ENCODE results near the gene SUPT6H.

SUPT6H gene

DNA sequence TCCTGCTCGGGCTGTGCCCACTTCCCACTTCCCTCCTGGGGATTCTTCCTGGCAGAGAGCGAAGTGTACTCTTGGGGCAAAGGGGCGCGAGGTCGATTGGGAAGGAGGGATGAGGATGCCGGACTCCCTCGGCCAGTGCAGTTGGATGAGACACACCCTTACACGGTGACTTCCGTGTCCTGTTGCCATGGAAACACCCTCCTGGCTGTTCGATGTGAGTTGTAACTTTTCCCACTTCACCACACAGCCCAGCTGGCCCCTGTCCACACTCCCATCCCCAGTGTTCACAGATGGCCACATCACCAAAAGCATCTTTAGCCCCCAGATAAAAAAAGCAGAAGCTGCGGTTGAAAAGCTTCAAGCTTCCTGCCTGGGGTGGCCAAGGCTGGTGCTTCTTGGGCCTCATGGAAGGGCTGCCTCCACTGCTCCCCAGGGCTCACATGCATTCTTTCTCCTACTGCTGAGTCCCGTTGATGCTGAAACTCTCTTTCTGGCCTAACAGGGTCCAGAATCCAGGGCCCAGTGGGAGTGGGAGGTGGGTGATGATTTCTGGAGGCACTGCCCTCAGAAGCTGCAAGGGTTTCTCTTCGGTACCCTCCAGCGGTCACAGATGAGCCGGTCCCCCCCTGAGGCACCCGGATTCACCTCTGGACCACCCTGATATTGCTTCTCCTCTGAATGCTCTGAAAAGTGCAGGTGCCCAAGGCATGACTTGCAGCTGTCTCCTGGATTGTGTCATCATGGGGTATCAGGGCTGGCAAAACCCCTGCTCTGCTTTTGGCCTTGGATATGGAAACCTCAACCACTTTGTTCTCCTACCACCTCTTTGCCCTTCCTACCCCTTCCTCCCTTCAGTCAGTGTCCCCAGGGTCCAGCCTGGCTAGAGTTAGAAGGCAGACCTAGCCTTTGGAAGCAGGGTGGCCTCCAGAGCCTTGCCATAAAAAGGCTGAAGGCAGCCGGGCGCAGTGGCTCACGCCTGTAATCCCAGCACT, 79.6 kb downstream of the SUPT6H start:
- Mint-ChIP-seq H3K4me3 (no peak overlapping the region), H3K27ac (peak overlapping the region; percentile 36), H3K27me3 (no peaks in the 10 kb centered on the region), H3K36me3 (ENCODE audit: low read depth) (peaks cover 39% of the 10 kb centered on the region), H3K9me3 (no peaks in the 10 kb centered on the region), H3K4me1 (ENCODE audit: low read depth) (peaks cover 50% of the 10 kb centered on the region)

GRCh38 chr17:28743243-28744103, 81.5 kb downstream of the SUPT6H start, which contains the start of gene TRAF4:
Gene TRAF4 (plus strand): TSS chr17:28744011. CDS start chr17:28744113, 102 bp downstream.
- H3K27me3 Mint-ChIP-seq, result no peaks in the 10 kb centered on the region
- H3K27ac Mint-ChIP-seq, result peak within 1 kb of the TSS; percentile 91
- peak within 1 kb of the TSS; percentile 95 for H3K4me3 Mint-ChIP-seq
- no peaks in the 10 kb centered on the region for H3K9me3 Mint-ChIP-seq
- H3K36me3 Mint-ChIP-seq (ENCODE audit: low read depth), result peaks cover 43% of the 10 kb centered on the region
- peaks cover 50% of the 10 kb centered on the region for H3K4me1 Mint-ChIP-seq (ENCODE audit: low read depth)

- peaks cover 46% of the 10 kb centered on the region for H3K4me1 Mint-ChIP-seq (ENCODE audit: low read depth)
- H3K27ac Mint-ChIP-seq, result peak overlapping the region; percentile 91
- H3K27me3 Mint-ChIP-seq, result no peaks in the 10 kb centered on the region
- peak overlapping the region; percentile 95 for H3K4me3 Mint-ChIP-seq
- peaks cover 46% of the 10 kb centered on the region for H3K36me3 Mint-ChIP-seq (ENCODE audit: low read depth)
- no peaks in the 10 kb centered on the region for H3K9me3 Mint-ChIP-seq
Measured at GRCh38 chr17:28744104-28744971, 82.3 kb downstream of the SUPT6H start.

DNA sequence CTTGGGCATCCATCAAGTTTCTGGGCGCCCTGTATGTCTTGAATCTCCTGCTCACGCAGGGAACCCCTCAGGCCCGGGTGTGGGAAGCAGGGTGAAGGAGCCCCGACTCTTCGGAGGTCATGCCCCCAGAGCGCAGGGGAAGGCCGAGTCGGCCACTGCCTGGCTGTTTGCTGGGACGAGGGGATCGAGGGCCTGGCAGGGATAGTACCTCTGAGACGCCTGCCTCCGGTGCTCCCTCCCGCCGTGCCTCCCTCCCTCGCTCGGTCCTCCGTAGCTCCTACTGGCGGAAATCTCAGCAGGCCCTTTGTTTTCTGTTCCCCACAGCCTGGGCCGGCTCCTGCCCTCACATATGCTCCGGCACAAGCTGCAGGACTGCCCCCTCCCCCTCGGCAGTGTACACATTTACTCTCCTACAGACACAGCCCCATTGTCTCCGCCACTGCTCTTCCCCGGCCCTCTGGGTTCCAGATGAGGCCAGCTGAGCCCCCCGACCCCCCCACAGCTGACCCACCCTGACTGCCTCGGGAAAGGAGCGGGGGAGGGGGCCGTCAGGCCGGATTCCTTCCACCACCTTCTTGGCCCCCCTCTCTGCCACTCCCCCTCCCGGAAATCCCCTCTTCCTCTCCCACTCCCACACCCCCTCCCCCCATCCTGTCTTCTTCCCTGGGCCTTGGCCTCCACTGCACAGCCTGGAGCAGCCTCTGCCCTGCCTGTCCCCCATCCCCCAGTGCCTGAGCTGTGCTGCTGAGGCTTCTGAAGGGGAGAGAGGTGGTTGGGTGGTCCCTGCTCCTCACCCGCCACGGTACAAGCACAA, 83.2 kb downstream of the SUPT6H start:
- Mint-ChIP-seq H3K4me3 (peak overlapping the region; percentile 95), H3K9me3 (no peaks in the 10 kb centered on the region), H3K4me1 (ENCODE audit: low read depth) (peaks cover 47% of the 10 kb centered on the region), H3K27ac (peak overlapping the region; percentile 91), H3K36me3 (ENCODE audit: low read depth) (peaks cover 44% of the 10 kb centered on the region), H3K27me3 (no peaks in the 10 kb centered on the region)

- peak overlapping the region; percentile 91 for H3K27ac Mint-ChIP-seq
- H3K27me3 Mint-ChIP-seq, result no peaks in the 10 kb centered on the region
- no peaks in the 10 kb centered on the region for H3K9me3 Mint-ChIP-seq
- peaks cover 44% of the 10 kb centered on the region for H3K4me1 Mint-ChIP-seq (ENCODE audit: low read depth)
- peak overlapping the region; percentile 95 for H3K4me3 Mint-ChIP-seq
- H3K36me3 Mint-ChIP-seq (ENCODE audit: low read depth), result peaks cover 46% of the 10 kb centered on the region
Measured at GRCh38 chr17:28745786-28746411, 83.9 kb downstream of the SUPT6H start.

- Mint-ChIP-seq H3K36me3 (ENCODE audit: low read depth) (peaks cover 49% of the 10 kb centered on the region), H3K4me3 (peak overlapping the region; percentile 95), H3K4me1 (ENCODE audit: low read depth) (peaks cover 38% of the 10 kb centered on the region), H3K27me3 (no peaks in the 10 kb centered on the region), H3K27ac (peak overlapping the region; percentile 76), H3K9me3 (no peaks in the 10 kb centered on the region)
Measured at GRCh38 chr17:28746611-28747050, 84.6 kb downstream of the SUPT6H start.

- Mint-ChIP-seq H3K4me3 (peak overlapping the region; percentile 95), H3K27me3 (no peaks in the 10 kb centered on the region), H3K36me3 (ENCODE audit: low read depth) (peaks cover 50% of the 10 kb centered on the region), H3K9me3 (no peaks in the 10 kb centered on the region), H3K27ac (peak overlapping the region; percentile 26), H3K4me1 (ENCODE audit: low read depth) (peaks cover 33% of the 10 kb centered on the region)
Measured at GRCh38 chr17:28747051-28747691, 85.2 kb downstream of the SUPT6H start.

DNA sequence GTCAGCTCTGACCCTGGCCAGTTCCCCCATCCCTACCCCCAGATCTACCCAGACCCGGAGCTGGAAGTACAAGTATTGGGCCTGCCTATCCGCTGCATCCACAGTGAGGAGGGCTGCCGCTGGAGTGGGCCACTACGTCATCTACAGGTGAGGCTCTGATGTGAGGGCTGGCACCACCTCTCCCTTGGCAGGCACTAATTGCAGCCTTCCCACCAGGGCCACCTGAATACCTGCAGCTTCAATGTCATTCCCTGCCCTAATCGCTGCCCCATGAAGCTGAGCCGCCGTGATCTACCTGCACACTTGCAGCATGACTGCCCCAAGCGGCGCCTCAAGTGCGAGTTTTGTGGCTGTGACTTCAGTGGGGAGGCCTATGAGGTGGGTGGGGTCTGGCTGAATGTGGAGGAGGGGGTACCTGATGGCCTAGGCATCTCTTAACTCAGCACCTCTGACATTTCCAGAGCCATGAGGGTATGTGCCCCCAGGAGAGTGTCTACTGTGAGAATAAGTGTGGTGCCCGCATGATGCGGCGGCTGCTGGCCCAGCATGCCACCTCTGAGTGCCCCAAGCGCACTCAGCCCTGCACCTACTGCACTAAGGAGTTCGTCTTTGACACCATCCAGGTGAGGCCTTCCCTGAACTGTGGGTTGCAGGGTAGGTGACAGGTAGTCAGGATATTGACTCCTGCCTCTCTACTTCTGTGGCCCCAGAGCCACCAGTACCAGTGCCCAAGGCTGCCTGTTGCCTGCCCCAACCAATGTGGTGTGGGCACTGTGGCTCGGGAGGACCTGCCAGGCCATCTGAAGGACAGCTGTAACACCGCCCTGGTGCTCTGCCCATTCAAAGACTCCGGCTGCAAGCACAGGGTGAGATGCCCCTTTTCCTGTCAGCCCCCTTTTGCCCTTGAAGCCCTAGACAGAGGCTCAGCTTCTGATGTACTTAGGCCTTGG, 86.1 kb downstream of the SUPT6H start:
- Mint-ChIP-seq H3K27ac (no peak overlapping the region), H3K27me3 (no peaks in the 10 kb centered on the region), H3K4me3 (no peak overlapping the region)

DNA sequence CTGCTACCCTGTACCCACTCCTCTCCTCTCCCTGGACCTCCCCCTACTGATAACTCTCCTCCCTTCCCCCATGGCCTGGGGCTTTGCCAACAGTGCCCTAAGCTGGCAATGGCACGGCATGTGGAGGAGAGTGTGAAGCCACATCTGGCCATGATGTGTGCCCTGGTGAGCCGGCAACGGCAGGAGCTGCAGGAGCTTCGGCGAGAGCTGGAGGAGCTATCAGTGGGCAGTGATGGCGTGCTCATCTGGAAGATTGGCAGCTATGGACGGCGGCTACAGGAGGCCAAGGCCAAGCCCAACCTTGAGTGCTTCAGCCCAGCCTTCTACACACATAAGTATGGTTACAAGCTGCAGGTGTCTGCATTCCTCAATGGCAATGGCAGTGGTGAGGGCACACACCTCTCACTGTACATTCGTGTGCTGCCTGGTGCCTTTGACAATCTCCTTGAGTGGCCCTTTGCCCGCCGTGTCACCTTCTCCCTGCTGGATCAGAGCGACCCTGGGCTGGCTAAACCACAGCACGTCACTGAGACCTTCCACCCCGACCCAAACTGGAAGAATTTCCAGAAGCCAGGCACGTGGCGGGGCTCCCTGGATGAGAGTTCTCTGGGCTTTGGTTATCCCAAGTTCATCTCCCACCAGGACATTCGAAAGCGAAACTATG, 87.0 kb downstream of the SUPT6H start:
- H3K4me1 Mint-ChIP-seq (ENCODE audit: low read depth), result peaks cover 28% of the 10 kb centered on the region
- peaks cover 53% of the 10 kb centered on the region for H3K36me3 Mint-ChIP-seq (ENCODE audit: low read depth)
- no peaks in the 10 kb centered on the region for H3K9me3 Mint-ChIP-seq
- H3K4me3 Mint-ChIP-seq, result peak overlapping the region; percentile 52
- no peaks in the 10 kb centered on the region for H3K27me3 Mint-ChIP-seq
- H3K27ac Mint-ChIP-seq, result no peak overlapping the region

More for the DNA sequence above, 86.1 kb downstream of the SUPT6H start:
- Mint-ChIP-seq H3K36me3 (ENCODE audit: low read depth) (peaks cover 53% of the 10 kb centered on the region), H3K4me1 (ENCODE audit: low read depth) (peaks cover 30% of the 10 kb centered on the region), H3K9me3 (no peaks in the 10 kb centered on the region)

DNA sequence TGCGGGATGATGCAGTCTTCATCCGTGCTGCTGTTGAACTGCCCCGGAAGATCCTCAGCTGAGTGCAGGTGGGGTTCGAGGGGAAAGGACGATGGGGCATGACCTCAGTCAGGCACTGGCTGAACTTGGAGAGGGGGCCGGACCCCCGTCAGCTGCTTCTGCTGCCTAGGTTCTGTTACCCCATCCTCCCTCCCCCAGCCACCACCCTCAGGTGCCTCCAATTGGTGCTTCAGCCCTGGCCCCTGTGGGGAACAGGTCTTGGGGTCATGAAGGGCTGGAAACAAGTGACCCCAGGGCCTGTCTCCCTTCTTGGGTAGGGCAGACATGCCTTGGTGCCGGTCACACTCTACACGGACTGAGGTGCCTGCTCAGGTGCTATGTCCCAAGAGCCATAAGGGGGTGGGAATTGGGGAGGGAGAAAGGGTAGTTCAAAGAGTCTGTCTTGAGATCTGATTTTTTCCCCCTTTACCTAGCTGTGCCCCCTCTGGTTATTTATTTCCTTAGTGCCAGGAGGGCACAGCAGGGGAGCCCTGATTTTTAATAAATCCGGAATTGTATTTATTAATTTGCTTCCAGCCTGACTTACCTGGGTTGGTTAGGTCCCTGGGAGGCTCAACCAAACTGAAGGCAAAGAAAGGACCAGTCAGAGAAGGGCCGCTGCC, 87.6 kb downstream of the SUPT6H start:
- peak overlapping the region; percentile 52 for H3K4me3 Mint-ChIP-seq
- H3K9me3 Mint-ChIP-seq, result no peaks in the 10 kb centered on the region
- H3K36me3 Mint-ChIP-seq (ENCODE audit: low read depth), result peaks cover 49% of the 10 kb centered on the region
- no peaks in the 10 kb centered on the region for H3K27me3 Mint-ChIP-seq
- no peak overlapping the region for H3K27ac Mint-ChIP-seq
- H3K4me1 Mint-ChIP-seq (ENCODE audit: low read depth), result peaks cover 28% of the 10 kb centered on the region

All from stimulated activated naive CD8-positive, alpha-beta T cell treated with anti-CD3 and anti-CD28 coated beads, Interleukin-15, Interleukin-2, amounts not matched to agents 100 ng/mL and 50 ng/mL, for 24 hours (primary cell).